Stimulated activated CD8-positive, alpha-beta memory T cell treated with anti-CD3 and anti-CD28 coated beads, Interleukin-15, amount 100 ng/mL, for 48 hours (primary cell): ENCODE results near the gene ZNF428.
"Not testable (repeated sequence)": the region's sequence is repeated elsewhere in the genome, so short reads cannot be mapped to it uniquely, and the experiment has no call there.

Experiments
- DNase-seq, 2 donors: peaks; one replicate each; pipeline ENCODE4 v3.0.0-alpha.2; 2020; ENCODE audit warnings: low read depth in 2 of 2

The ZNF428 gene

DNA sequence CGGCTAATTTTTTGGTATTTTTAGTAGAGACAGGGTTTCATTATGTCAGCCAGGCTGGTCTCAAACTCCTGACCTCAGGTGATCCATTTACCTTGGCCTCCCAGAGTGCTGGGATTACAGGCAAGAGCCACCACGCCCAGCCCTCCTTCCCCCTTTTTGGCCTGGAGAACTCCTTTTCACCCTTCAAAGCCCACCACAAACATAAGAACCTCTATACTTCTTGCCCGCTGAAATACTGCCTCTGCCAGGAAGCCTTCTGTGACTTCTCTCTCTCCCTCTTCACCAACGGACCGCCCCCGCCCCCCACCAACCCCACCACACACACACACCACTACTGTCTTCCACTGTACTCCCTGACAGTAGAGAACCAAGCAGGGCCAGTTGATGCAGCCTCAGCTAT is 2.5 kb downstream of the ZNF428 start:
- no peak for DNase-seq

DNA sequence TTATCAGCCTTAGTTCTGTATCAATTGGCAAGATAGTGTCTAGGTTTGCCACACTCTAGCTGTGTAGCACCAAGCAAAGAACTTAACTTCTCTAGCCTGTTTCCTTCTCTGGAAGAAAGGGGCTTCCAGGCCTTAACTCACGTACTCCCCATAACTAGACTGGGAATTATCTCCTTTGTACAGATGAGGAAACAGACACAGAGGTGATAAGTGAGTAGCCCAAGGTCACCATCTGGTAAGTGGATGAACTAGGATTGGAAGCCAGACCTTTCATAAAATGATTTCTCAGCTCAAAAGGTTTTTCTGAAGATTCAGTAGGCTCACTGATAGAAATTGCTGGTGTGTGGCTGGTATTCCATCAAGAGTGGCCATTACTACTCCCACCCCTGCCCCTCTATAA is 3.1 kb downstream of the ZNF428 start:
- no peak for DNase-seq

DNA sequence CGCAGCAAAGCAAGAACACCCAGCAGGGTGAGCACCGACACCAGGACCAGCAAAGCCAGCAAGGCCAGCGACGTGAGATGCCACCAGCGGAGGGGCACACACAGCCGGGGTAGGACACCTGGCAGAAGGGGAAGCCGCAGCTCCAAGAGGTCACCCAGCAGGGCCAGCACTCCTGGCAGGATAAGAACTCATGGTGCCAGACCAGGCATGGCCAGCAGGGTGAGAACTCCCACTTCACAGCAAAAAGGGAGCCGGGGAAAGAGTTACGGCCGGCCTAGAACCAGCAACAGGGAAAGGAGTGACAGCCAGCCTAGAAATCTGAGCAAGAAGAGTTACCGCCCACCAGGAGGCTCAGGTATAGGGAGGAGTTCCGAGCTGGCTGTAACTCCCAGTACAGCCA is 7.1 kb downstream of the ZNF428 start:
- DNase-seq, result no peak

DNA sequence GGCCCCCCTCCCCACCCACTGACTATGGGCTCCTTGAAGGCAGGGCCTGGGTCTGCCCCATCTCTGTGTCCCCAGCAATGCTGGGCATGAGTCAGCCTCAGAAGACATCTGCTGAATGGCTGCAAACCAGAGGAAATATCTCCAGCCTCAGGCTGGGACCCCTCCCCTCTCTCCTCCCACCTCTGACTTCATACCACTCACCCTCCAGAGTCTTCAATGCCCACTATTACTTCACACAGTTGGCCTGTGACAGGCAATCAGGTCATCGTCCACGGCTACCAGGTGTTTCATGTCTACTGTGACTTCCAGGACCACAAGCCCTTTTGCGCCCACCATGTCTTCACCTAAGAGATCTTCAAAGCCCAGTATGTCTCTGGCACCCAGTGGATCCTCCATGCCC is 7.6 kb downstream of the ZNF428 start, which contains the start of gene SRRM5:
SRRM5 (plus strand) TSS at position 301 of the 400 bp plus-strand sequence; CDS start at position 335, 34 bp downstream.
- DNase-seq, result no peak

DNA sequence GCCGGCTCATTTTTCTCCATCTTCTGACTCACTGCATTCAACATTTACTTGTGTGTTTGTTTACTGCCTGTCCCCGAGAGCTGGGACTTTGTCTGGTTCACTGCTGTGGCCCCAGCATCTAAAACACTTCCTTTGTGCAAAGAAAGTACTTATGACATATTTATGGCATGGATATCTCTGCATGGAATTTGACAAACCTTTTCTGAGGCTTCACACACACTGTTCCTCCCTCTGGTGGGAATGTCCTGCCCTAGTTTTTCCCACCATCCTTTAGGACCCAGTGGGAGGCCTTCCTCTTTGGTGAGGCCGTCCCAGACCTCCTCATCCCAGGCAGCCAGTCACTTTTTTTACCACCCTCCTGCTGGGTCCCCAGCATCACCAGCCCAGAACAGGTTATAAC is 8.9 kb downstream of the ZNF428 start:
- no peak for DNase-seq

DNA sequence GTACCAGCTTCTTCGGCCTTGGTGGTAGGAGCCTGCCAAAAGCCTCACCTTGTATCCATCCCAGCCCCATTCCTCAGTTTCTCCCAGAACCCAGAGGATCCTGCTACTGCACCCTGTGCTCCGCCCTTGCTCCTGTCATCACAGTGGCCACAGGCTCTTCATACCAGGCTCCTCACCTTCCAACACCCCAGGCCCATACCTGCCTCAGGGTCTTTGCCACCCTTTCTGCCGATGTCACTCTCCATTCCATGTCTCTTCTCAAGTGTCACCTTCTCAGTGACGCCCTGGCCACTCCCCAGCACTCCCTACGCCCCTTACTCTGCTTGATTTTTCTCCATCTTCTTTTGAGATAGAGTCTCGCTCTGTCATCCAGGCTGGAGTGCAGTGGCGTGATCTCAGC is 9.6 kb downstream of the ZNF428 start:
- no peak for DNase-seq

DNA sequence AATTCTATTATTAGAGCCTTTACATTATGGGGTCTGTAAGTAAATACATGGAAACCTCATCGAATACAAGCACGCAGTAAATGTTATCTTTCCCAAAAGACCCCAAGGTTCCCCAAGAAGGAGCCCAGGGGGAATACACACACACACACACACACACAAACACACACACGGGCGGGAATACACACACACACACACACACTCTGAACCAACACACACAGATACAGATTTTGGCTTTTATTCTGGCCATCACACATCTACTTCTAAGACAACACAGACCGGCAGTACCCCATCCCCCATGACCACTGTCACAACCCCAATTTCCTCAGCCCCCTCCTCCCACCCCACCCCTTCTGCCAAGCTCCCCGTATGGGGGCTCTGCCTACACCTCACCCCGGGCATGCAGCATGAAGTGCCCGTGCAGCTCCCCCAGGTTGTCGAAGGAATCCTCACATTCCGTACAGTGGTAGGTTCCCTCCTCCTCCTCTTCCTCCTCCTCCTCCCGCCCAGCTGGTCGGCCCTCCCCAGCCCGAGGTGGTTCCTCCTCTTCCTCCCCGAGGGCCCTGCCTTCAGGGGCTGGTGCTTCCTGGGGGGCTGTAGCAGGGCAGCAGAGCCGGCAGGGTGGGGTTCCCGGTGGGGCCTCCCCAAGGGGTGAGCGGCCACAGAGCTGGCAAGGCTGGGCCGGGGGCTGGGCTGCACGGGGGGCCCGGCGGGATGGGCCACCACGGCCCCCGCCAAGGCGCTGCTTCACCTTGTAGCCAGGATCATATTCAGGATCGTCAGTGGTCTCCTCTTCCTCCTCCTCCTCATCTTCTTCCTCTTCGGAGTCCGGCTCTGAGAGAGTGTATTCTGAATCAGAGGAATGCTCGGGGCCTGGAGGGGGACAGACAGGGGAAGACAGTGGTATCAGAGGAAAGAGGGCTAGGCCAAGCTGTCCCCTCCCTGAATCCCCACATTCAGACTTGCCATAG is 11.9 kb downstream of the ZNF428 start:
- no peak for DNase-seq

DNA sequence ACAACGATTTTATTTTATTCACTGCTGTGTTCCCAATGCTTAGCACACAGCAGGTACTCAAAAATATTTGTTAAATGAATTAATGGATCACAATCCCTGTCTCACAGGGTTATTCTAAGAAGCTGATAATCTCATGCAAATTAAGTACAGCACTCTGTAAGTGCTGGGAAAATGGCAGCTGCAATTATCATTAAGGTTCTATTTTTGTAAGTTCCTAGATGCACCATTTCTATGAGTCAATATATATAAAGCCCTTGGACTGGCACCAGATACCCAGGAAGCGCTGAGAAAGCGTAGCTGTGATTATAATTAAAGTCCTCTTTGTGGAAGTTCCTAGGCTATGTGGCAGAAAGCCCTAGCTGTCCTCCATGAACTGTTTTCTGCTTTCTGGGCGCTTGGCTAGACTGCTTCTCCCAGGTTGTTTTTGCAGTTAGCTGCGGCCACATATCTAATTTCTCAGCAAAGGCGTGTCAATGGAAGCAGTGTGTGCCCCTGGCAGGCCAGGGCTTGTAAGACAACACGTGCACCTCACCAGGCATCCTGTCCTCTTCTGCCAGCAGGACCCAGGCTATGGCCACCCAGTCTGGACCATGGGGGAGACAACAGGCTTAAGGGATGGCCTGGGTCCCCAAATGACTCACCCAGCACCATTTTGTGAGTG is 12.7 kb downstream of the ZNF428 start:
- DNase-seq, result no peak

DNA sequence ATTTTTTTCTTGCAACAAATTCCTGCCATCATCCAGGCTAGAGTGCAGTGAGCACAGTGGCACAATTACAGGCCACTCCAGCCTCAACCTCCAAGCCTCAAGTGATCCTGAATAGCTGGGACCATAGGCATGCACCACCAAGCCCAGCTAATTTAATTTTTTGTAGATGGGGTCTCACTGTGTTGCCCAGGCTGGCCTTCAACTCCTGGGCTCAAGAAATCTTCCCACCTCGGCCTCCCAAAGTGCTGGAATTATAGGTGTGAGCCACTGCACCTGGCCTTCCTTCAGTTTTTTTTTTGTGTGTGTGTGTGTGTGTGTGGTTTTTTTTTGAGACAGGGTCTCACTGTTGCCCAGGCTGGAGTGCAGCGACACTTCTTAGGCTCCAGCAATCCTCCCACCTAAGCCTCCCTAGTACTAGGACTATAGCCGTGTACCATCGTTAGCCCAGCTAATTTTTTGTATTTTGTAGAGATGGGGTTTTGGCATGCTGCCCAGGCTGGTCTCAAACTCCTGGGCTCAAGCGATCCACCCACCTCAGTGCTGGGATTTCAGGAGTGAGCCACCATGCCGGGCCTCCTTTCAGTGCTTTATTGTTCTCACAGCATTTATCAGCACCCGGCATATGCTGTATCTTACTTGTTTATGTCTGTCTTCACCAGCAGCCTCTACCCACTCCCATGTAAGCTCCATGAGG is 13.4 kb downstream of the ZNF428 start:
- DNase-seq, result no peak

DNA sequence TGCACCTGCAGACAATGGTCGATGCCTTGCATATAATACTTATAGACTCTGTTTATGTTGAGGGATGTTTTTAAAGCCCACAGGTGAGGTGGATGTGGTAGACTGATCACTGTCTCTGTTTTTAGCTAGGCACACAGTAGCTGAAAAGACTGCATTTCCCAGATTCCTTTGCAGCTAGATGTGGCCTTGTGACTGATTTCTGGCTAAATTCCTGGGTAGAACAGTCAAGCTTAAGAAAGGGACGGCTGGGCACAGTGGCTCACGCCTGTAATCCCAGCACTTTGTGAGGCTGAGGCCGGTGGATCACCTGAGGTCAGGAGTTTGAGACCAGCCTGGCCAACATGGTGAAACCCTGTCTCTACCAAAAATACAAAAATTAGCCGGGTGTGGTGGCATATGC is 19.1 kb downstream of the ZNF428 start:
- not testable (repeated sequence) for DNase-seq

DNA sequence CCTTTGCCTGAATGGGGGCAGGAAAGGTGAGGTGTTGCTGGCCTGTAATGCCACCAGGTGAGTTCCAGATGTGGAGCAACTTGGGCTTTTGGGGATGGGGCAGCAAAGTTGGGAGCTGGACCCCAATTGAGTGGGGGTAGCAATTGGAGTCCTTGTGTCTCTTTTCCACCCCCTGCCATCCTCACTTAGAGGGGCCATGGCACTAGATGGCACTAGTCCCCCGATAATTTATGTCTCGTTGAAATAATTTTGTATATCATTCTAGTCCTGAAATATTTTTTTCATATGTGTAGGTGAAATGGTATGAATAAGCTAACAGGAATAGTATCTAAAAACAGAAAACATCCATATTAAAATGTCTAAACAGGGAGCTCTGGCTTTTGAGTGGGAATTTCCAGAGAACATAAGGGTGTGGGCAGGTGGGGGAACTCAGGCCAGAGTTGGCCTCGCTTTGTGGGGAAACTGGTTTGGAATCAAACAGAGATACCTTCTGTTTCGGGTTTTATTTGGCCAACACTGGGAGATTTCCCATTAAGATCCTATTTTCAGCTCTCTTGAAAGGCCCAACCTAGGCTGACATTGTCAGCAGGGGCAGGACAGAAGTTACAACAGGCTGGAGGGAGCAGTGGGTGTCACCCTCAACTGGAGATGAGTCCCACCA is 19.7 kb downstream of the ZNF428 start:
- DNase-seq, result no peak

DNA sequence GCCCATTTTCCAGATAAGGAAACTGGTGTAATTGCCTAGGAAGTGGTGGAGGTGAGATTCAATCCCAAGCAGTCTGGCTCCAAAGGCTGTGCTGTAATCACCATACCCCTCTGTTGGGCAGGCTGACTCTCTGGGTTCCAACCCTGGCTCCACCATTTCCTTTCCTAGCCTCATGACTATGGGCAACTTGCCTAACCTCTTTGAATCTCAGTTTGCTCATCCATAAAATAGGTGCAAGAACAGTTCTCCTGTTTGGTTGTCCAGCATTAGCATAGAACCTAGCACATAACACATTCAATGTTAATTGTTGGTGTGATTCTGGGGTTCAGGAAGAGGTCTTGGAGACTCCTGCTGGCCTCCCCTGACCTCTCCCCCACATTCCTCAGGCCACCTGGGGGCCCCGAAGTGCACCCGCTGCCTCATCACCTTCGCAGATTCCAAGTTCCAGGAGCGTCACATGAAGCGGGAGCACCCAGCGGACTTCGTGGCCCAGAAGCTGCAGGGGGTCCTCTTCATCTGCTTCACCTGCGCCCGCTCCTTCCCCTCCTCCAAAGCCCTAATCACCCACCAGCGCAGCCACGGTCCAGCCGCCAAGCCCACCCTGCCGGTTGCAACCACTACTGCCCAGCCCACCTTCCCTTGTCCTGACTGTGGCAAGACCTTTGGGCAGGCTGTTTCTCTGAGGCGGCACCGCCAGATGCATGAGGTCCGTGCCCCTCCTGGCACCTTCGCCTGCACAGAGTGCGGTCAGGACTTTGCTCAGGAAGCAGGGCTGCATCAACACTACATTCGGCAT is 20.8 kb downstream of the ZNF428 start:
- DNase-seq, result no peak

DNA sequence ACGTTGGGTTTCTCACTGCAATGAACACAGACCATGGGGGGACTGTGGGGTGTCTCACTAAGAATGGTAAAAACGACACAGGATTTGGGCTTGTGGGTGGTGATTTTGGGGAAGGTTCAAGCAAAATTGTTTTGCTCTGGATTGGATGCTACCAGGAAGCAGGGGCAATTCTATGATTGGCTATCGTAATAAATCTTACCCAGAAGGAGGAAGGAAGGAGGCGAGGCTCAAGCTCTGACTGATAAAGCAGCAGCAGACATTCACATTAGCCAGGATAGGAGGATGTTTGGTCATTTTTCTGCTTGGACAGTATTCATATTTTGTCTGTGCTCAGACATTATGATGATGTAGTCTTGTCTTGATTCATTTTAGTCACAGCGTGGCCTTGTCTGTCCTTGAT is 21.6 kb downstream of the ZNF428 start:
- DNase-seq, result no peak

DNA sequence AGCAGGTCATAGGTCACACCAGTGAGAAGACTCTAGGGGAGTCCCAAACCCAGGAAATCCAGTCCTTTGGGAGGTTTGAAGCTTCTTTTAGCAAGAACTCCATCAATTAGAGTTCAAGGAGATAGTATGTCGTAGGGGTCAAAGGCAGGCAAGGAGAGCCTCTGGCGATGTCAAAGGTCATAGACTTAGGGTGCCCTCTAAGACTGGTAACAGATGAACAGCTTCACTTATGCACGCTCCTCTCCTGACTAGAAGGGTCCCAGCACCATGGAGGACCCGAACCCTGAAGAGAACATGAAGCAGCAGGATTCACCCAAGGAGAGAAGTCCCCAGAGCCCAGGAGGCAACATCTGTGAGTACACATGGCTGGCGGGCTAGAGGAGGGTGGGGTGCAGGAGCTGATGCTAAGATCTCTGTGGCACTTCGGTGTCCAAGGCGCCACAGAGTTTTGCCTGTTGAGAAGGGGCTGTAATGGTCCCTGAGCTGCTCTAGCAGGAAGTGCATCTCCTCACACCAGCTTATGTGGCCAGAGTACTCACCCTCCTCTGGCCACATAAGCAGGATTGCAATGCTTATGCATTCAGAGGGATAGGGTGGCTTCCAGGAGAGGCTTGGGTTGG is 22.5 kb downstream of the ZNF428 start:
- DNase-seq, result no peak

DNA sequence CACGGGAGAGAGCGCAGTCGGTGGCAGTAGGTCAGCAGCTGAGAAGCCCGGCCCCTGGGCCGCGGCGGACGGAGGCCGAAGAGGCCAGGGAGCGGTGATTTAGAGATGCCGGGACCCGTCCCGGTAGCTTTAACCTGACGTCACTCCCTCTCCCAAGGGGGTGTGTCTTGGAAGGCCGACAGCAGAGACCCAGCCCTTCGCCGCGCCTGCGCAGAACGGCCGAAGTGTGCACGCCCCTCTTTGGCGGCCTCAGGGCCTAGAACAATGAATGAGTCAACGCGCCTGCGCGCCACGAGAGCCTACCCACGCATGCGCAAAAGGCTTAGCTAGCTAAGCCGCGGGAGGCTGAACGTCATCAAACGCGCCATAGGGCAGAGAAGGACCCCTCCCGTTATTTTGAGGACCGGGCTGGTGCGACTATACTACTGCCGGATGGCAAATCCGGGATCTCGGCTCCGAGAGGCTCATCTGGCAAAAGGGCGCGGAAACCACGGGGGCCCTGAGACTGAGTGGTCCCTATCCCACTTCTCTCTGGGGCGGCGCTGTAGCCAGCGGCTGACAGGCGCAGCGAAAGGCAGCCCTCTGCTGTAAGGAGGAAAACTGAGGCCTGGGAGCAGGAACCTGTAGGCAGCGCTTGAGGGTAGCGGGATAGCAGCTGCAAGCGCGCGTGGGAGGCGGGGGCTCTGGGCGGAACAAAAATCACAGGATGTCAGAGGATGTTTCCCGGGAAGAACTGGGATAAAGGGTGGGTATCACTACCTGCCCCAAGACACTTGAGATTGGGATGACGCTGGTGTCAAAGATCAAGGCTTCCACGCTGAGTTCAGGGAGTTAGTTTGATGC is 23.2 kb downstream of the ZNF428 start, which contains the start of the genes IRGQ and ZNF576:
IRGQ (minus strand) TSS at position 136 of the 843 bp plus-strand sequence. CDS start 796 bp downstream, outside the sequence.
ZNF576 (plus strand) TSS at position 597 of the 843 bp plus-strand sequence. CDS start 514 bp downstream, outside the sequence.
- peak; percentile 100 for DNase-seq

DNA sequence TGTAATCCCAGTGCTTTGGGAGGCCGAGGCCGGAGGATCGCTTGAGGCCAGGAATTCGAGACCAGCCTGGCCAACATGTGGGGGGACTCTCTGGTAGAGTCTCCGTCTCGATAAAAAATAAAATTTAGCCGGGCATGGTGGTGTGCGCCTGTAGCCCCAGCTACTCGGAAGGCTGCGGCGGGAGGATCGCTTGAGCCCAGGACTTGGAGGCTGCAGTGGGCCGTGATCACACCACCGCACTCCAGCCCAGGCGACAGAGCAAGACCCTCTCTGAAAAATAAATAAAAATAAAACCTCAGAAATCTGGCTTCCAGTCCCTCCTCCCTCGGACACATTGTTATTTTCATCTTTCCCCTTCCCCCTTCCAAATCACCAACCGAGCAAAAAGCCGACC is 23.8 kb downstream of the ZNF428 start:
- no peak for DNase-seq

DNA sequence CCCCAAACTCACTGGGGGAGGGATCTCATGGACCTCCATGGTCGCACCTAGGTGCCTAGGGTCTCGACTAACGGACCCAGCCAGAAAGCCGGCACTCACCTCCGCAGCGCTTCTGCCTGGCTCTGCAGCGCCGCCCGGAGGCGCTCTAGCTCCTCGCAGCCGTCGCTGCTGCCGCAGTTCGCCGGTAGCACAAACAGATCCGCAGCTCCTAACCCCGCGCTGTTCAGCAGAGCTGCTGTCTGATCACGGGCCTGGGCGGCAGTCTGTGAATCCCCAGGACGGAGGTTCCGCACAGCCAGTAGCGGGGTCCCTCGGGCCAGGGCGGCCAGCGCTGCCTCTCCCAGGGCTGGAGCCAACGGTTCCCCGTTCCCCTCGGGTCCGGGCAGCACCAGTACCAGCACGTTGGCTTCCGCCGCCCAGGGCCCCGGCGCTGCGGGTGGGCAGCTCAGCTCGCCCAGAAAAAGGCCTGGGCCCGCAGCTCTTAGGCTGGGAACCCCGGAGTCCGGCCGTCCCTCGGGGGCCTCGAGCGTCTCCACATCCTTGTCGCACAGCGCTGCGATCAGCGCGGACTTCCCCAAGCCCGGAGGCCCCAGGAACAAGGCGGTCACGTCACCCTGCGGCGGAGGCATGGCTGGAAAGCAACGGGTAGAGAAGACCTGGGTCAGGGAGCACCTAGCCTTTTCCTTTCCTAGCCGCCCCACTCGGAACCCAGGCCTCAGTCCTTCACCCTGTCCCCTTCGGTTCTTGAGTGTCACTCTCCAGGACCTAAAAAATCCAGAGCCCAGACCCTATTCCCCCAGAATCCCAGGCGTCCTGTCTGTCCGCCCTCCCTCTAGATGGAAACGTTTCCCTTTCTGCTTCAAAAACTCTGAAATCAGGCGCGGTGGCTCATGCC is 24.5 kb downstream of the ZNF428 start:
- DNase-seq, result peak; percentile 56 to 65

DNA sequence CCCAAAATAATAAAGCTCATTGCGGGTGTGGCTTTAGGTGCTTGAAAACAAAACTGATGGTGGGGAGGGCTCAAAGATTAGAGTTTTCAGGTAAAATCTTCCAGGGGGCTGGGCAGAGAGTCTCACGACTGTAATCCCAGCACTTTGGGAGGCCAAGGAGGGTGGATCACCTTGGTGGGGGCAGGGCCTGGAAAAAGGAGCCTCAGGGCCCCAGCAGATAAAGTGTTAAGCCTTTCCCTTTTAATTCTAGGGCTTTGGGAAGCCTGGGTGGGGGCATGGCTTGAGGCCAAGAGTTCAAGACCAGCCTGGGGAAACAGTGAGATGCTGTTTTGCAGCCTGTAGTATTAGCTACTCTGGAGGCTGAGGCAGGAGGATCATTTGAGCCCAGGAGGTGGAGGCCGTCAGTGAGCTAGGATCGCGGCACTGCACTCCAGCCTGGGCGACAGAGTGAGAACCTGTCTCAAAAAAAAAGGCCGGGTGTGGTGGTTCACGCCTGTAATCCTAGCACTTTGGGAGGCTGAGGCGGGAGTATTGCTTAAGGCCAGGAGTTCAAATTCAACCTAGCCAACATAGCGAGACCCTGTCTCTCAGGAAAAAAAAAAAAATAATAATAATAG is 25.2 kb downstream of the ZNF428 start:
- no peak for DNase-seq
